ENCODE results near the gene LGALS3BP. TPM values are rescaled to one million over a fixed set of nuclear protein-coding genes. Genes with fewer than 3 reads are reported as not detected.

Gene LGALS3BP
- total and polyA plus RNA-seq, 7 donors, result 92.5 to 415 (median 180) TPM

DNA sequence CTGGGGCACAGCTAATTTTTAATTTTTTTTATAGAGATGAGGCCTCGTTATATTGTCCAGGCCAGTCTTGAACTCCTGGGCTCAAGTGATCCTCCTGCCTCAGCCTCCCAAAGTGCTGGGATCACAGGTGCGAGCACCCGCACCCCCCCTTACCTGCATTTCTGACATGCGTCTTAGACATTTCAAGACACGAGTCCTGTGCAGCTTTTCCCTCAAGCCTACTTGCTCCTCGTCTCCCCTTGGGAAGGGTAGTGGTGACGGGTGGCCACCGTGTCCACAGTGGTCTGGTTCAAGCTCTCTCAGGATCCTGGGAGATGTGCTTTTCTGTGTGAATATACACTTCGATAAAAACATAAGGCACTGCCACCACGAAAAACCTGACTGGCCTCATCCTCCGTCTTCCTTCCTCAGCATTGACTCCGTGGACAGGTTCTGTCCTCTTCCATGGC lies 20.2 kb upstream of the LGALS3BP start:
- intact Hi-C loops (cut with DNase I), result no loop called here
- DNase-seq, result peak; percentile 35
- Histone ChIP-seq H3K27ac (no peak overlapping the region), H3K4me1 (peaks cover 0 to 12% (median 4%) of the 10 kb centered on the region in 4 donors), H3K9me3 (no peaks in the 10 kb centered on the region), H3K36me3 (peaks cover 0 to 37% (median 13%) of the 10 kb centered on the region in 4 donors), H3K4me3 (no peak overlapping the region), H3K27me3 (no peaks in the 10 kb centered on the region)
- TF ChIP-seq CTCF (IDR thresholded peaks at IDR 0.05), result no peak
- no peak for TF ChIP-seq POLR2A (IDR thresholded peaks at IDR 0.05)
- TF ChIP-seq POLR2AphosphoS5 (IDR thresholded peaks at IDR 0.05), result no peak
- TF ChIP-seq EP300 (IDR thresholded peaks at IDR 0.05), result no peak
- WGBS, 2 donors, result 74 to 91% methylated on average over 12 of the region's 12 CpGs

DNA sequence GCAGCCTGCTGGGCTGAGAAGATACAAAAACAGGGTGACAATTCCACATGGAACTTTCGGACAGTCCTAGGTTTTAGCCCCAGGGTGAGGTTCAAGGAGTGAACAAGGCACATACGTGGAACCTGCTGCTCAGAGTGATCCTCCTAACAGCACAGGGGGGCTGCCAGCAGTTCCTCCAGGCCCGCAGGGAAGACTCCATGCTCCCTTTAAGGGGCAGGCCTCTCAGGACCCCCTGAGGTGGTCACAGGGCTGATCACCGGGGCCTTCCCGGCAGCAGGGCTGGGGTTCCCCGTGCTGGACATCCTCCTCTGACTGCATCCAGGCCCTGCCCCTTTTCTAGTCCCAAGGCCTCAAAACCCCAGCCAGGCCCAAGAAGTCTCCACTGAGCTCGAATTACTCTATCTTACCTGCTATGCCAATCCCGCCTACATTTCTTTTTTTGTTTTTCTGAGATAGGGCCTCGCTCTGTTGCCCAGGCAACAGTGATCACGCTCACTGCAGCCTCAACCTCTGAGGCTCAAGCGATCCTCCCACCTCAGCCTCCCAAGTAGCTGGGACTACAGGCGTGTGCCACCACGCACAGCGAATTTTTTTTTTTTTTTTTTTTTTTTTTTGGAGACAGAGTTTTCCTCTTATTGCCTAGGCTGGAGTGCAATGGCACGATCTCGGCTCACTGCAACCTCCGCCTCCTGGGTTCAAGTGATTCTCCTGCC lies 19.5 kb upstream of the LGALS3BP start:
- Histone ChIP-seq H3K36me3 (peaks cover 0 to 43% (median 17%) of the 10 kb centered on the region in 4 donors), H3K27ac (no peak overlapping the region), H3K4me3 (no peak overlapping the region), H3K4me1 (peaks cover 0 to 12% (median 4%) of the 10 kb centered on the region in 4 donors), H3K9me3 (no peaks in the 10 kb centered on the region), H3K27me3 (no peaks in the 10 kb centered on the region)
- intact Hi-C loops (cut with DNase I), result no loop called here
- peak; percentile 63 for DNase-seq
- WGBS, 2 donors, result 69 to 86% methylated on average over 17 of the region's 17 CpGs
- TF ChIP-seq EP300 (IDR thresholded peaks at IDR 0.05), result no peak
- TF ChIP-seq POLR2A (IDR thresholded peaks at IDR 0.05), result no peak
- TF ChIP-seq CTCF (IDR thresholded peaks at IDR 0.05), result no peak
- TF ChIP-seq POLR2AphosphoS5 (IDR thresholded peaks at IDR 0.05), result no peak

GRCh38 chr17:78998311-78999055 lies 18.8 kb upstream of the LGALS3BP start:
- H3K27ac ChIP-seq, result no peak overlapping the region
- WGBS, 2 donors, result 21 to 73% methylated on average over 28 of the region's 28 CpGs

GRCh38 chr17:78997881-78998280 lies 18.2 kb upstream of the LGALS3BP start:
- H3K9me3 ChIP-seq, result no peaks in the 10 kb centered on the region
- H3K27ac ChIP-seq, result no peak overlapping the region
- no peak overlapping the region for H3K4me3 ChIP-seq
- intact Hi-C loops (cut with DNase I), result no loop called here
- peaks cover 0 to 51% (median 18%) of the 10 kb centered on the region in 4 donors for H3K36me3 ChIP-seq
- 31 to 72% methylated on average over 6 of the region's 6 CpGs for WGBS, 2 donors
- no peaks in the 10 kb centered on the region for H3K27me3 ChIP-seq
- peak; percentile 50 for DNase-seq
- H3K4me1 ChIP-seq, result peaks cover 0 to 12% (median 4%) of the 10 kb centered on the region in 4 donors
- no peak for TF ChIP-seq EP300 (IDR thresholded peaks at IDR 0.05)
- TF ChIP-seq CTCF (IDR thresholded peaks at IDR 0.05), result no peak
- no peak for TF ChIP-seq POLR2AphosphoS5 (IDR thresholded peaks at IDR 0.05)
- no peak for TF ChIP-seq POLR2A (IDR thresholded peaks at IDR 0.05)

More at GRCh38 chr17:78998311-78999055, 18.8 kb upstream of the LGALS3BP start:
- TF ChIP-seq CTCF (IDR thresholded peaks at IDR 0.05), result peak in 1 of 4 experiments; percentile 10
- no peak for TF ChIP-seq EP300 (IDR thresholded peaks at IDR 0.05)
- no peak overlapping the region for H3K4me3 ChIP-seq
- peaks cover 0 to 47% (median 18%) of the 10 kb centered on the region in 4 donors for H3K36me3 ChIP-seq
- intact Hi-C loops (cut with DNase I), result no loop called here
- peaks cover 0 to 12% (median 4%) of the 10 kb centered on the region in 4 donors for H3K4me1 ChIP-seq
- peak; percentile 63 for DNase-seq
- no peaks in the 10 kb centered on the region for H3K27me3 ChIP-seq
- no peaks in the 10 kb centered on the region for H3K9me3 ChIP-seq

Data from sigmoid colon (tissue), 7 donors.